Activated T-helper 1 cell treated with anti-CD3 and anti-CD28 coated beads, Interleukin-2, amount 50 U/mL, for 16 hours (primary cell): ENCODE measurements around the gene ERG.

Experiments
- DNase-seq, 2 donors: peaks; one replicate each; pipeline ENCODE4 v3.0.0-alpha.2; 2020; ENCODE audit warnings: low read depth in 1 of 2, low spot score in 1 of 2

ERG gene

DNA sequence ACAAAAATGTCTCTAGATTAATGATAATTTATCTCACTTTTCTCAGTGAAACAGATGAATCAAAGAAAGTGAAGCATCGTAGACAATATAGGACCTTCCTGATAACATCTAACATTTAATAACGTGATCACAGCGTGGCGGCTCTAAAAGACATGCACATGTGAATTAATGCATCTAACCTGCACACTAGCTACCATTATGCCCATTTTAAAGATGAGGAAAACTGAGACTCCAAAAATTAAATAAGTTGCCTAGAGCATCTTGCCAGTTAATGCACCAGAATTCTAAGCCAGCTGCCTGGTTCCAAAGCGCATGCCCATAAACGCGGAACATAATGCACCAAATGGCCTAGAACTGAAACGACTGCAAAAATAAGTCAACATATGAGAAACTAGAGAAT, 23.5 kb downstream of the ERG start:
- DNase-seq, result no peak

DNA sequence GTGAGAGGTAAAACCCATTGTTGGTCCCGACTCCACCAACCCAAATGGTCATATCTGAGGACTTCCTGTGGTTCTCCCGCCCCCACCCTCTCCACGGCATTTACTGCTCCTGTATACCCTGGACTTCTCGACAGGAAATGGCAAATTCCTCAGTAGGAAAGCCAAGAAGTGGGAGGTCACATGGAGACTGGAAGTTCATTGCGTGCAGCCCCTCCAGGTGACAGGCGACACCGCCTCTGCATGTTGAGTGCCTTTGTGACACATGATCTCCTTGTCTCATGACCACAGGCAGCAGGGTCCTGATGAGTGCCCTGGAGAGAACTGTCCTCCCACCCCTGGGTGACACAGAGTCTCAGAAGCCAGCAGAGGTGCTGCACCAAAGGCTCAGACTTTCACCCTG, 24.2 kb downstream of the ERG start:
- no peak for DNase-seq

DNA sequence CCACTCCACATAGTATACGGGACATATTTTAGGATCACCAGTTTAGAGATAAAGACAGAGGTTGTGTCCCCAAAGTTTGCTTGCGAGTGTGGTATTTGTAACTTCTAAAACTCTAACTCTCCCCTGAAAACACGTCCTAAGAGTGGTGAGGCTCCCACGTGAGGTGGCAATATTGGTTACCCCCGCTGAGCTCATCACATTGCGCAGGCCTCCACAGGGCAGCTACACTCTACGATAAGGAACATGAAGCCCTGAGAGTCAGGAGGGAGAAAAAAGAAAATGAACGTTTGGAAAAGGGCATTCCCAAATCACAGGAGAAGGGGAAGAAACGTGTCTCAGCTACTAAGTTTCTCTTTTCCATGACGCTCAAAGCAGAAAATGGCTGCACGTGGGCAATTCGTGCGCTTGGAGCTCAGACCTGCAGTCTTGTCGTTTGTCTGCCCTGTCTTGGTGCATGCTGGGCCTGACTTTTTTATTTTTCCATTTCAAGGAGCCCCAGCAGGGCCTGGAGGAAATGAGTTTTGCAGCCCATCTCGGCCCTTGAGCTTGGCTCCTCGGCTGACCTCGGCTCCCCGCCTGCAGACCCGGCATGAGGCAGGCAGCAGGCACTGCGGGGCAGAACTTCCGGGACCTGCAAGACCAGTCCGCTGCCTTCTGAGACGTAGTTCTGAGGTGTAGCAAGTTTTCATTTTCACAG, 25.7 kb downstream of the ERG start:
- DNase-seq, result no peak

DNA sequence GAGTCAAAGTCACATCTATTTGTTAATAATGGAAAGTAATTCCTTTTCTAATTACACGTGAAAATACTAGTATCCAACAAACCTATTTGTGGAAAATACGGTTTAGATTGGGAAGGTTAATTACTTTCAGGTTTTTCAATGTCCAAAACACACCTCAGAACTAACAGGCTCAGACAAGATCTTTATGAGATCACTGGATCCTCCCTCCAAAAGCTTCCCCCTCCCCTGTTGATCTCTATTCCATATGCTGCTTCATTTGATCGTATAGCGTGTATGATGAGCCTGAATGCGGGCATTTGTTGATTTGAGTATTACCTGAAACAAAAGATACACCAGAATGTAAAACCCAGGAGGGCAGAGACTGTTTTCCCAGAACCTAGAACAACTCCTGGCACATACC, 26.5 kb downstream of the ERG start:
- DNase-seq, result no peak

DNA sequence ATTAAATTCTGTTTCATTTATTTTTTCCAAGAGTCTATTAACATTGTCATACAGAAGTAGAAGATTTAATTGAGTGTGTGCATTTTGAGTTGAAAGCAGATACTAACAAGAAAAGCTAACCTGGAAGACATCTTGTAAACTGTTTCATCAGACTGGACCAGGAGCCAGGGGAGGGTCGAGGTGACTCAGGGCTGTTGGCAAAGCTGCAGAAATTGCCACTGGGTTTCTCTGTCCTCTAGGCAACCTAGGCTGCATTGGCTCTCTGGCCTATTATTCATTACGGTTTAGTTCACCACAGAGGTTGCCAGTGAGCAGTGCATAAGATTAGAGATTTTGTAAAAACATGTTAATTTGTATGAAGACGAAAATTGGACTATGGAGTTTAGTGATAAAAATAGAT, 27.5 kb downstream of the ERG start:
- no peak for DNase-seq

DNA sequence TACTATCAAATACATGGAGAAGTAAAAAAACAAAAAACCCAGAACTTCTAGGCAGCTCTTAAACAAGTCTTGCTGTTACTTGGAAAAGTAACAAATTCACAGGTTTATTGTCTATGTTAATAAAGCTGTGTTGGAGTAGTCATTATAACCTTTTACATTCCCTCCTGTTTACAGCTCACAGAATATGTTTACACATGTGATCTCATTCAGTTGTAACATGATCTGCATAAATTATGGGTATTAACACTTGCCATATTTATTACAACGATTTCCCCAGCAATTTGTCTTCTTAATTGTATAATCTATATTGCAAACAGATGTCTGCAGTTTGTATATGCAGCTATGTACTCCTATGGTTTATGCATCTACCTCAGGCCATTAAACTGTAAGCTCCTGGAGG, 28.6 kb downstream of the ERG start:
- DNase-seq, result no peak

DNA sequence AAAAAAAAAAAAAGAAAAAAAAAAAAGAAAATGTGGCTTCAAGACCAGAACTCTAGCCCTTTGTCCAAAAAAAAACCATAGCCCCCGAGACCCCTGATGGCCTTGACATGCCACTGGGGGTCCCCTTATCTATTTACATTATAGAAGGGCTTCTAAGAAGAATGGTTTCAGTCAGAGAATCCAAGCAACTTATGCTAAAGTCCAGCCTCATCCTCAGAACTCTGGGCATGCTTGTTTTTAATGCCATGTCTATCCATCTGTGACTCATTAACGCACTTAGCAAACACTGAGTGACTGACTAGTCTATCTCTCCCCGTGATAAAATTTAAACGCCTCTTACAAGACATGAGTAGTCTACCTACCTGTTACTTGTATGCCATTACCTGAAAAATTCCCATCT, 29.3 kb downstream of the ERG start:
- DNase-seq, result no peak

DNA sequence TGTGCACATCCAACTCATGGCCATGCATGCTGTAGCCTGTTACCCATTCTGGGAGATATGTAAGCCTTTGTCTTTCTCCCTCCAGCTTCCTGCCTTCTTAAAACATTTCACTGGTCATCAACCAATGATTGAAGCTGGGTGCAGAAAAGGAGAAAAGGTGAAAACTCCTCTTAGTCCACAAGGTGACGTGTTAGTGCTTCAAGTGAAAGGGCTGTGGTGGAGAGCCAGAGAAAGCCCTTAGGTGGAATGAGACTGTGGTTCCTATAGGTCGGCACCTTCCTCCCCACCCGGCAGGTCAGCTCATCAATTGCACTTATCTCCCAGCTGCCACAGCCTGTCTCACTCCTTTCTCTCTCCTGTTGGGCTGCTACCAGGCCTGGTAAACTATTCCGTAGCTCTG, 30.4 kb downstream of the ERG start:
- DNase-seq, result no peak

DNA sequence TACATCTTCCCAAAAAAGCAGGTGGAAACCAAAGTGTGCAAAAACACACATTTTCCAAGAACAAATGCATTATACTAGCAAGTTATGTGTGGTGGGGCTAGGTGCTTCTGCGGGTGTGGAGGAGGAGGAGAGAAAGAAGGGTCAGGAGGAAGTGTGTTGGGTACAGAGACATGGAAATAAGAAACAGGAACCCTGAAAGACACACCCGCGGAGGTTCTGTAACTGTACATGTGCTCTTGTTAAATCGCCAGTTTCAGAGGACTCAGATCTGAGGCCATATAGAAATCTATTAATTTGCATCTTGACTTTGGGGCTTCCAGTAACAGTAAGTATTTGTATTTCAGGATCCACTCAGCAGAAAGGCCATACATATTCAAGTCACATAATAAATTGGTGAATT, 30.9 kb downstream of the ERG start:
- DNase-seq, result no peak

DNA sequence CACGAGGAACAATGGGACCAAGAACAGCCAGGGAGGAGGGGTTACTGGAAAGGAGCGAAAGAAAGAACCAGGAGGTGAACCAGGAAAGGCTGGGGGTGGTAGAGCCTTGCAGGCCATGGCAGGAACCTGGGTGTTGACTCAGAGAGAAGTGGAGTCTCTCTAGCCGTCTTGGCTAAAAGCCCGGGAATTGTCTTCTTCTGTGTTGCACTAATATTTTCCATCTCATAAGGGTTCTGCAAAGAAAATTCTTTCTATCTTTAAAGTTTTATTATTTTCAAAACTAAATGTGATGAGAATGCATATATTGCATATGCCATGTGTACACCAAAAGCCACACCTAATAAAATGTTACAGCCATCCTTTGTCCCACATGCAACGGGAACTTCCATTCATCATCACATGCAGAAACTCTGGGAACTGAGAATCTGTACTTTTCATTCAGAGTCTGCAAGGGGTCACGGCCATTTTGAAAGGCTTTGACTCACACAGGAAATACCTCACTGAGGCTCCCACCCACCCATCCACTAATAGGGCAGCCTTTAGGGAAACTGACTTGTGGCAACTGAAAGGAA, 38.0 kb downstream of the ERG start:
- no peak for DNase-seq

DNA sequence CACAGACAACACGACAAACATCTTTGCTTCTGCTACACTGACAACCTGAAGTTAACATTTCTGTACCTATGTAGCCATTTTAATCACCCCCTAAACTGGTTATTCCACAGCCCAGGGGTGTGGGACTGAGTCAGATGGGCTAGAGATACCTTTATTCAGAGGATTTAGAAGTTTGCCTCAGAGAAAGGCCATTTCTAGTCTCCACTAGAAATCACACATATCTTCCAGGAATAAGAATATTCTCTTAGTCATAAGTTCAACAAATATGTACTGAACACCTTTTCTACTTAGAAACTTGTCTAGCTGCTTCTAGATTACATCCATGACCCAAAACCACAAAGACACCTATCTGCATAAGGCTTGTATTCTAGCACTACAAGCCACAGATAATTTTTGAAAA, 38.8 kb downstream of the ERG start:
- DNase-seq, result no peak

DNA sequence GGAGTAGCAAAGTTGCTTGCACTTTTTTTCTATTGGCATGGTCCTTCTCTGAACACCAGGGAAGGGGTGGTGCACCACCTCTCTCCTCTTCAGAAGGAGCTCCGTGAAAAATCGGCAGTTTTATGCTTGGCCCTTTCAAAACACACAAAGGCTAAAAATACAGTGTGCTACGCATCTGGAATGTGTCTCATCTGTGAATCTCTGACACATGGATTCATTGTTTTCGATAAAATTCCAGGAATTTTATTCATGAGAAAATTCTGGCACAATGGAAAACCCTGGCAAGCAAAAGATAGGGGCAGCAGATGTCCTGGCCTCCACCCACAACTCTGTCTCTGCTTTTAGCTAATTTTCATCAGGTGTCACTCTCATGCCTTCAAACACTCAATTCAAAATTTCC, 42.9 kb downstream of the ERG start:
- DNase-seq, result no peak

DNA sequence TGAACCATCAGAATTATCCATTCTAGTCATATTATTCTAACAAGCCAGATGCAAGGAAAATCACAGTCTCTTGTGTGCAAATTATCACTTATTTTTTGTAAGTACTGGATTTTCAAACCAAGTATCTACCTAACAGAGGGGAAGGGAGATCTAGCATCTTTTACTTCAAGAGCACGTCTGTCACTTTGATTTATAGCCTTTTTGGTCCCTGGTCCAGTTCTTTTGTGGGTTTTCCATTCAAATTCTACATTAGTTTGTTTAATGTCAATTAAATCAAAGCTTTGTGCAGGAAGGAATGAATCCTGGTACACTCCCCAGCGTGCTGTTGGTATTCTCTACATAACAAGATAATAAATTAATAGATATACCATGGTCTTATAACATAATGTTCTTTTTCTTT, 43.6 kb downstream of the ERG start:
- DNase-seq, result no peak

DNA sequence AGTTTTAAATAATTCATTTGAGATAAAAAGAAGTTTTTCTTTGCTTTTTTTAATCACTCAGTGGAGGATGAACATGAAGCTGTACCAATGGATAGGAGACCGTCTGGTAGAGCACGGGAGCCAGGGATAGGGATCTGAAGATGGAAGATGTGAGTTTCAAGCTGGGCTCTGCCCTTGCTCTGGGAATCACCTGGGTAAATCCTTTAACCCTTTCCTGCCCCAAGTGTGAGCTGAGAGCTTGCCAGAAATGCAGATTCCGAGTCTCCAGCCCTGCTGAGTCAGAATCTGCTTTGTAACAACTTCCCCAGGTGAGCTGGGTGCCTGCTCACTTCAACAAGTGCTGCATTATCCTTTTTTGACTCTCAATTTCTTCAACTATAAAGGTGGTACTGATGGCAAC, 44.1 kb downstream of the ERG start:
- DNase-seq, result no peak

DNA sequence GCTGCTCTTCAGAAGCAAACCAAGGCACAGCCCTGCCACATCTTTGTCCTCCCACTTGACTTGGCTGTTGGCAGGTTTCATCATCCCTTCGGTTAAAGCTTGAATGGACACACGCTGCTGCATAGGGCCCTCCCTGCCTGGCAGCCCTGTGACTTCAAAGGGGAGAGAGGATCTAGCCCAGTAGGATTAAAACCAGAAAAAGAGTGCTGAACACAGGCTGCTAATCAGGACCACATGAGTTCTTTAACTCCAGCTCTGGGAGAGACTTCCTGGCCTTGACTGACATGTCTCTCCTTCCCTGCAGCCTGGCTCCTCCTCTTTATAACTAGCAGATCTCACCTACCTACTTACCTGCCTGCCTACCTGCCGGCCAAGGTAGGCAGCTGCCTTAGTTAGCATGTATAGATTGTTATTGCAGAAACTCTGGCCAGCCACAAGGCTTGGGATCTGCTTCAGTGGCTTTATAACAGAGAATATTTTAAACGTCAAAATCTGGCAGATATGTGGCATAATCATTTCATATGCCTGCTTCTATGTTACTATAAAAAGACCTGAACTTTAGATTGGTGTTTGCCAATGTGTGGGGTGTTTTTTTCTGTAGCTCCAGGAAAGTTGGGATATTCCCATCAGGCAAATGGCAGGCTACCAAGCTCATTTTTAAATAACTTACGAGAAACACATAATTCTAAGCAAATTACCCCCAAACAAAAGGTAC, 49.4 kb downstream of the ERG start:
- no peak for DNase-seq

DNA sequence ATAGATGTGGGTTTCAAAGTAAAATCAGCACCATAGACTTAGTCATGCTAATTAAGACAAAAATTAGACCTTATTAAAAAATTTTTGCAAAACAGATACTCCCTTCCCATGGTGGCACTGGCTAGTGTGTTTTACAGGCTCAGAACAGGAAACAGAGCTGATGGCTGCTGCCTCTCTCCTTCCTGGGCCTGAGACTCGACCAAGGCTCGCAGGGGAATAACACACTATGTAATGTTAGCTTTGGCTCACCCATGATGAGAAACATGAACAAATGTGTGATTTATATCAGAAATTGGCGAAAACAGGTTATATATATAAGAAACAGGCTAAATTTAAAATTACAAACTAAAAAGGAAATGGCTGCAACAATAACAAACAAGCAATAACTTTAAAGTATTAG, 50.7 kb downstream of the ERG start:
- no peak for DNase-seq

DNA sequence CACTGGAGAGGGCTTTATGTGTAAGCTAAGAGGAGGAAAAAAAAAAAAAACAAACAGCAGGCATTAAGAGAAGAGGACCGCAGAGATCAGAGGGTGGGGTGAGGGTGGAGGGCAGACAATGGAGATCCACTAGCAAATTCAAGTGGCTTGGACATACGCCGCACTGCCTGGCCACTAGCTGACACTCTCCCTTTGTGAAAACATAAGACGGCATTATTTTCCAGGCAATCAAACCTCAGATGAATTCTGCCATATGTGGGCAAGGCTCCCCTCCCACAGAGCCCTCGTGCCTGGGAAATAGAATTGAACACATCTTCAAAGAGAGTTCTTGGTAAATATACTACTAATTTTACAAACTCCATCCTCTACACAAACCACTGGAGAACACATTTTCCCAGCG, 53.6 kb downstream of the ERG start:
- DNase-seq, result no peak

DNA sequence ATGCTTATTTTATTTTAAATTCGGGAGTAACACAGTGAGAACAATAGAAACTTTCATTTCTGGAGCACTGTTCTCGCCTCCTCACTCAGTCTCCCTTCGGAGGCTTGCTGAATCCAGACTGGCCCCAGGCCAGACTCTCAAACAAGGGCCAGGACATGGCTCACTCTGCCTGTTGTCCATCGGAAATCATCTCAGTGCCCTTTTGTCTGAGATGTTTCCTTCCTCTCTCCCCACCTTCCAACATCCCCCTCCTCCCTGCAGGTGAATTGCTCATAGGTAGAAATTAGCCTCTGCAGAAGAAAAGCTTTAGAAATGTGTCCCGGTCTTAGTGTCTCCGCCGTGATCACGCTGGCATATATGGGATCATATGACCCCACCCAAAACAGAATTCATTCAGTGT, 55.2 kb downstream of the ERG start:
- DNase-seq, result no peak

DNA sequence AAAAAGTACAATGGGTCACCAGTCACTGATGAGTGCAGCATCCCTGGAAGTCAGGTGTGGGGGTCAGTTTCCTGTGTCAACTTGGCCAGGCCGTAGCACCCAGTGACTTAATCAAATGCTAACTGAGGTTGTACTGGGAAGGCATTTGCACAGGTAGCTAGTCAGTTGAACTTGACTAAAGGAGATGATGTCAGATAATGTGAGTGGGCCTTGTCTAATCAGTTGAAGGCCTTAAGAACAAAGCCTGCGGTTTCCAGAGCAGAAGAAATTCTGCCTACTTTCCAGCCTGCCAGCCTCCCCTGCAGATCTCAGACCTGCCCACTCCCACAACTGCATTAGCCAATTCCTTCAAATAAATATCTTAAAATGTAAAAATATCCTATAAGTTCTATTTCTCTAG, 57.1 kb downstream of the ERG start:
- DNase-seq, result no peak

DNA sequence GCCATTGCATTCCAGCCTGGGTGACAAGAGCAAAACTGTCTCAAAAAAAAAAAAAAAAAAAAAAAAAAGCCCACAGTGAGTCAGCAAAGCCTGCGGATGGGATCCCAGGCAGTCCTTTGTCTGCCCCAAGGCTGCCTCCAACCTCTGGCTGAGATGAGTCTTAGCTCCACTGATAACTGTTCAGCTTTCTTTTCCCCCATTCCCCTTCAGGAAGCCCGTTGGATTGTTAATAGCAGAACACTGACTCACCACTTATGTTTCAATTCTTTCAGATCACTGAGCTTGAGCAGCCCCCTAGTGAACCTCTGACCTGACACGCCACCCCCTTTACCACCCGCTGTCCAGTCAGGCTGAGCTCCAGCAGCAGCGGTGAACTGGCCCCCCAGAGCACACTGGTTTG, 57.5 kb downstream of the ERG start:
- no peak for DNase-seq

DNA sequence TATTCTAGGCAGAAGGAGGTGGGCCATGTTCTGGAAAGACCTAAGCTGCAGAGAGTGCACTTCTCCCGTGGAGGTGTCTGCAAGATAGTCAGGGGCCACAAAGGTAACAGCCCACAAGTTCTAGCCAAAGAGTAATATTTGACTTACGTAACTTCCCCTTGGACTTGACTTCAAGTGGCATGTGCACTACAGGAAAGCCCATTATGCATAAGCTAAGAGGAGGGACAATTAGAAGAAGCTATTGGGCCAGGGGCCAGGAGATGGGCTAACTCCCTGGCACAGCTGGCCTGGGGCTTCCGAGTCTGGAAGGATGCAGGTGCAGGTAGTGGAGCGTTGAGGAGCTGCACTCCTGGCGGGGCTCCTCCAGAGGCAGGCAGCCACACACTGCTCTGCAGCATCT, 58.3 kb downstream of the ERG start:
- no peak for DNase-seq

DNA sequence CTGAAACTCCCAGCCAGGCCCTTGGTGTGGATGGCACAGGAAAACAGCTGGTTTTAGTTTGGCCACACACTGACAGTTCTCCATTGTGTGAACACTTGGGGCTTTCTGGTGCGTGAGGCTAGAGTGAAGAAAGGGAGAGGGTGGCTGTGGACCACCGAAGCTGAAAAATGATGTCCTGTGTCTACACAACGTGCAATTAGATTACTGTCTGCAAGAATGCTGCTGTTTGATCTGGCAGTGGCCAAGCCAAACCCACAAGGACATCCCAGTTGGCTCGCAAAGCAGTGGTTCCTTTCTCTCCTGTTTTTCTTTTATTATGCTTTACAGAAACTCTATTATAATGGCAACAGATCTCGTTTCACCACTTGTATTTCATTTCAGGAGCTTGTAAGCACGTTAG, 58.9 kb downstream of the ERG start:
- no peak for DNase-seq

DNA sequence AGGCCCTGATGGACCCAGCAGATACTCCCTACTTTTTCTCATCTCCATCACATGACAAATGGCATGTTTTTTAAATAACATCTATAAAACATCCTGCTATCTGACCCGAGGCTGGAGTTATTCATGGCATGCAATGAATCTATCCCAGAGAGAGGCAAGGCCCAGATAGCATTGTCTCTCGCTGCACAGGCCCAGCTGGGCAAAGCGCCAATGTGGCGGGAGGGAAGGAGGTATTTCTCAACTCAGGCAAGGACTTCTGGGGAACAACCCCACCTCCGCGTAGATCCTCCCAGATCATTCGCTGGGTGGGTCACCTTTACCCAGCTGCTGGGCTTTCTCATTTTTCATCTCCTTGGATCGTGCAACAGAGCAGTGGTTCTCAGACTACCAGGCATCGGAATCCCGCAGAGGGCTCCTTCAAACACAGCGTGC, 59.8 kb downstream of the ERG start:
- no peak for DNase-seq
